ENCODE measurements around the gene AKR1C8. TPM values are rescaled to one million over a fixed set of nuclear protein-coding genes. Genes with fewer than 3 reads are reported as not detected.

AKR1C8 gene
- total and polyA plus RNA-seq, 2 of the 13 experiments (the other 11 are each of a cell fraction or from before 2014, with no cell fraction given) = 0.12 TPM; not detected in 1

DNA sequence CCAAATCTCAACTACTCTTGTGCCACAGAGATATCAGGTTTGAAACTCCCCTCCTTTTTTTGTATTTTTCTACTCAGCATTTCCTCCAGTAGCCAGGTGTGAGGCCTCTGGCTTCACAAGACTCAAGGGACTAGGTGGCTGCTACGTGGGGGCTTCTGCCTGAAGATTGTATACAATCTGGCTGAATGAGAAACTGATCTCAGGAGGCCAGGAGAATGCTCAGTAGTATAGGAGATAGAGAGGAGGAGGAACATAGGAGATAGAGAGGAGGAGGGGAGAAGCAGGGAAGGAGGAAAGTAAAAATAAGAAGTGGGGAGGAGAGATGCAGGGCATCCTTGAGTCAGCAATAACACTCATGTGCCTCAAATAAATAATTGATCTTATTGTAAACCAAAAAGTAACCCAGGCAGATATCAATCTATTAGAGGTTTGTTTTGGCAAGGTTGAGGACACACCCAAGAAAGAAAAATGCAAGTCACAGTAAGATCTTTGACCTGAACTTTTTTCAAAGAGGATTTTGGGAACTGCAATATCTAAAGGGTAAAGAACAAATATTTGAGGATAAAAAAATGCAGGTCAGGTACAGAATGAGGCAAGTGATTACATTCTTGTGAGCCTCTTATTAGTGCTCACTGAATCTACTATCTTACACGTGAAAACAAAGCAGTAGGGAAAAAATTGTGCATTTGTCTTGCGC lies 36.8 kb downstream of the AKR1C8 start (continued):
- TF ChIP-seq, protein P1, sequence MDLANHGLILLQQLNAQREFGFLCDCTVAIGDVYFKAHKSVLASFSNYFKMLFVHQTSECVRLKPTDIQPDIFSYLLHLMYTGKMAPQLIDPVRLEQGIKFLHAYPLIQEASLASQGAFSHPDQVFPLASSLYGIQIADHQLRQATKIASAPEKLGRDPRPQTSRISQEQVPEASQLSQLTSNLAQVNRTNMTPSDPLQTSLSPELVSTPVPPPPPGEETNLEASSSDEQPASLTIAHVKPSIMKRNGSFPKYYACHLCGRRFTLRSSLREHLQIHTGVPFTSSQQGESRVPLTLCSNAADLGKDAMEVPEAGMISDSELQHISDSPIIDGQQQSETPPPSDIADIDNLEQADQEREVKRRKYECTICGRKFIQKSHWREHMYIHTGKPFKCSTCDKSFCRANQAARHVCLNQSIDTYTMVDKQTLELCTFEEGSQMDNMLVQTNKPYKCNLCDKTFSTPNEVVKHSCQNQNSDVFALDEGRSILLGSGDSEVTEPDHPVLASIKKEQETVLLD (CRISPR knock-in tag; IDR thresholded peaks at IDR 0.05; ENCODE audit: low read depth) = no peak
- peak; percentile 89; the same call in 1 of the 2 replicates for TF ChIP-seq CHD4 (IDR thresholded peaks at IDR 0.05; ENCODE audit: borderline replicate concordance, low read length)
- TF ChIP-seq ZNF253 (CRISPR knock-in tag; IDR thresholded peaks at IDR 0.05; ENCODE audit: borderline replicate concordance) = no peak
- TF ChIP-seq, protein P2, sequence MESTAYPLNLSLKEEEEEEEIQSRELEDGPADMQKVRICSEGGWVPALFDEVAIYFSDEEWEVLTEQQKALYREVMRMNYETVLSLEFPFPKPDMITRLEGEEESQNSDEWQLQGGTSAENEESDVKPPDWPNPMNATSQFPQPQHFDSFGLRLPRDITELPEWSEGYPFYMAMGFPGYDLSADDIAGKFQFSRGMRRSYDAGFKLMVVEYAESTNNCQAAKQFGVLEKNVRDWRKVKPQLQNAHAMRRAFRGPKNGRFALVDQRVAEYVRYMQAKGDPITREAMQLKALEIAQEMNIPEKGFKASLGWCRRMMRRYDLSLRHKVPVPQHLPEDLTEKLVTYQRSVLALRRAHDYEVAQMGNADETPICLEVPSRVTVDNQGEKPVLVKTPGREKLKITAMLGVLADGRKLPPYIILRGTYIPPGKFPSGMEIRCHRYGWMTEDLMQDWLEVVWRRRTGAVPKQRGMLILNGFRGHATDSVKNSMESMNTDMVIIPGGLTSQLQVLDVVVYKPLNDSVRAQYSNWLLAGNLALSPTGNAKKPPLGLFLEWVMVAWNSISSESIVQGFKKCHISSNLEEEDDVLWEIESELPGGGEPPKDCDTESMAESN (CRISPR knock-in tag; conservative IDR thresholded peaks at IDR 0.05) = 0 out of 2 replicates have a peak, but pooled peaks have one; percentile 37
- TF ChIP-seq ZNF572 (CRISPR knock-in tag; IDR thresholded peaks at IDR 0.05) = no peak
- no peak for TF ChIP-seq RFX3 (CRISPR knock-in tag; IDR thresholded peaks at IDR 0.05)
- TF ChIP-seq, protein P3, sequence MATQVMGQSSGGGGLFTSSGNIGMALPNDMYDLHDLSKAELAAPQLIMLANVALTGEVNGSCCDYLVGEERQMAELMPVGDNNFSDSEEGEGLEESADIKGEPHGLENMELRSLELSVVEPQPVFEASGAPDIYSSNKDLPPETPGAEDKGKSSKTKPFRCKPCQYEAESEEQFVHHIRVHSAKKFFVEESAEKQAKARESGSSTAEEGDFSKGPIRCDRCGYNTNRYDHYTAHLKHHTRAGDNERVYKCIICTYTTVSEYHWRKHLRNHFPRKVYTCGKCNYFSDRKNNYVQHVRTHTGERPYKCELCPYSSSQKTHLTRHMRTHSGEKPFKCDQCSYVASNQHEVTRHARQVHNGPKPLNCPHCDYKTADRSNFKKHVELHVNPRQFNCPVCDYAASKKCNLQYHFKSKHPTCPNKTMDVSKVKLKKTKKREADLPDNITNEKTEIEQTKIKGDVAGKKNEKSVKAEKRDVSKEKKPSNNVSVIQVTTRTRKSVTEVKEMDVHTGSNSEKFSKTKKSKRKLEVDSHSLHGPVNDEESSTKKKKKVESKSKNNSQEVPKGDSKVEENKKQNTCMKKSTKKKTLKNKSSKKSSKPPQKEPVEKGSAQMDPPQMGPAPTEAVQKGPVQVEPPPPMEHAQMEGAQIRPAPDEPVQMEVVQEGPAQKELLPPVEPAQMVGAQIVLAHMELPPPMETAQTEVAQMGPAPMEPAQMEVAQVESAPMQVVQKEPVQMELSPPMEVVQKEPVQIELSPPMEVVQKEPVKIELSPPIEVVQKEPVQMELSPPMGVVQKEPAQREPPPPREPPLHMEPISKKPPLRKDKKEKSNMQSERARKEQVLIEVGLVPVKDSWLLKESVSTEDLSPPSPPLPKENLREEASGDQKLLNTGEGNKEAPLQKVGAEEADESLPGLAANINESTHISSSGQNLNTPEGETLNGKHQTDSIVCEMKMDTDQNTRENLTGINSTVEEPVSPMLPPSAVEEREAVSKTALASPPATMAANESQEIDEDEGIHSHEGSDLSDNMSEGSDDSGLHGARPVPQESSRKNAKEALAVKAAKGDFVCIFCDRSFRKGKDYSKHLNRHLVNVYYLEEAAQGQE (IDR thresholded peaks at IDR 0.05; ENCODE audit: borderline replicate concordance in 1 of 2, low read depth in 1 of 2, low read length in 2 of 2) = no peak
- peak; percentile 38; the same call in 1 of the 2 replicates for TF ChIP-seq YEATS2 (CRISPR knock-in tag; IDR thresholded peaks at IDR 0.05; ENCODE audit: borderline replicate concordance)
- no peak for TF ChIP-seq ZNF367 (CRISPR knock-in tag; IDR thresholded peaks at IDR 0.05; ENCODE audit: borderline replicate concordance)
- peak; percentile 99 for TF ChIP-seq NCOA2 (CRISPR knock-in tag; IDR thresholded peaks at IDR 0.05)
- TF ChIP-seq ZNF83 (CRISPR knock-in tag; IDR thresholded peaks at IDR 0.05; ENCODE audit: borderline replicate concordance) = no peak
- TF ChIP-seq ZNF326 (CRISPR knock-in tag; IDR thresholded peaks at IDR 0.05; ENCODE audit: borderline replicate concordance) = no peak
- TF ChIP-seq ZNF709 (CRISPR knock-in tag; IDR thresholded peaks at IDR 0.05) = no peak
- TF ChIP-seq PRPF4 (IDR thresholded peaks at IDR 0.05; ENCODE audit: low read depth, low read length, poor library complexity, severe bottlenecking) = no peak
- TF ChIP-seq ZNF235 (CRISPR knock-in tag; IDR thresholded peaks at IDR 0.05; ENCODE audit: borderline replicate concordance) = no peak
- peak; percentile 62; the same call in 1 of the 2 replicates for TF ChIP-seq ZSCAN30 (CRISPR knock-in tag; IDR thresholded peaks at IDR 0.05)
- peak; percentile 59; the same call in 1 of the 2 replicates for TF ChIP-seq IRF2 (CRISPR knock-in tag; IDR thresholded peaks at IDR 0.05)
- TF ChIP-seq ISL2 (CRISPR knock-in tag; IDR thresholded peaks at IDR 0.05) = peak; percentile 93
- no peak for TF ChIP-seq ZNF790 (CRISPR knock-in tag; IDR thresholded peaks at IDR 0.05; ENCODE audit: borderline replicate concordance)
- TF ChIP-seq ZNF101 (CRISPR knock-in tag; IDR thresholded peaks at IDR 0.05; ENCODE audit: borderline replicate concordance, low read depth) = no peak

All from HepG2 (cell line).